GM12878 (cell line): ENCODE data around the gene KLC4. TPM values are rescaled to one million over a fixed set of nuclear protein-coding genes. Genes with fewer than 3 reads are reported as not detected.

Experiments used
- ATAC-seq: fragments of 200-7000 bp; cut with Tn5 transposase; 3 replicates; pipeline ENCODE4 v1.9.1; 2020; ENCODE audit warnings: mild to moderate bottlenecking, moderate library complexity
- BruUV-seq: library from RNA; stranded (reverse); fragments of 400-500 nt; replicated peaks from 2 replicates; lab custom pipeline; 2021; lab: Mats Ljungman, UMichigan
- CTCF ChIA-PET: fragments of 300-600 bp; sonication (Branson Sonifier 250); formaldehyde crosslinking; extraction: SDS; loops from one replicate; lab custom pipeline; 2021; ENCODE audit warnings: inconsistent platforms; lab: Yijun Ruan, JAX
- POLR2A ChIA-PET: fragments of 350-600 bp; formaldehyde crosslinking; extraction: SDS; loops from one replicate; lab custom pipeline; 2021; ENCODE audit warnings: inconsistent platforms; lab: Charles Lee
- RAD21 ChIA-PET: fragments of 300-600 bp; sonication (Branson Sonifier 250); formaldehyde crosslinking; loops from one replicate; lab custom pipeline; 2023; ENCODE audit warnings: antibody characterized with exemption; ENCODE audit not compliant: unreplicated experiment; lab: Charles Lee
- SMC1A ChIA-PET: fragments of 300-600 bp; sonication (Branson Sonifier 250); formaldehyde crosslinking; loops from one replicate; lab custom pipeline; 2023; ENCODE audit not compliant: unreplicated experiment, uncharacterized antibody; lab: Charles Lee
- DNase-seq: peaks from one replicate; pipeline ENCODE4 v3.0.0-alpha.2; 2011; ENCODE audit warnings: low read depth, low spot score
- FAIRE-seq: peaks from 3 replicates; lab custom pipeline; 2011; peaks lifted over from hg19 to GRCh38; lab: Jason Lieb, UNC
- H2AFZ ChIP-seq: 2 replicates; pipeline ENCODE4 v1.6.0; 2011; ENCODE audit warnings: low read depth, low read length, control low read depth; ENCODE audit not compliant: control insufficient read depth
- H3K27ac ChIP-seq: 2 replicates; pipeline ENCODE4 v1.5.1; 2011; ENCODE audit warnings: control low read depth; ENCODE audit not compliant: control insufficient read depth, insufficient read depth
- H3K27me3 ChIP-seq, 2 experiments: replicated peaks in 1 of 2; 2 replicates each; pipeline versions ENCODE4 v1.6.0 to v1.6.1; 2011; ENCODE audit warnings: low read length in 1 of 2; ENCODE audit not compliant: control insufficient read depth in 2 of 2, insufficient read depth in 2 of 2
- H3K36me3 ChIP-seq, 2 experiments: 2 replicates each; pipeline ENCODE4 v1.5.1; 2011; ENCODE audit warnings: low read length in 1 of 2; ENCODE audit not compliant: control insufficient read depth in 2 of 2, insufficient read depth in 2 of 2
- H3K4me1 ChIP-seq: 2 replicates; pipeline ENCODE4 v1.6.1; 2011; ENCODE audit warnings: mild to moderate bottlenecking, low read length, moderate library complexity, mixed read lengths; ENCODE audit not compliant: control insufficient read depth, insufficient read depth
- H3K4me2 ChIP-seq: 2 replicates; pipeline ENCODE4 v1.6.0; 2011; ENCODE audit warnings: control low read depth; ENCODE audit not compliant: control insufficient read depth, insufficient read depth
- H3K4me3 ChIP-seq: fragments of 200-600 bp; sonication (generic); 2 replicates; pipeline ENCODE4 v1.5.1; 2016
- H3K79me2 ChIP-seq: 2 replicates; pipeline ENCODE4 v1.6.0; 2011; ENCODE audit warnings: low read length; ENCODE audit not compliant: control insufficient read depth, insufficient read depth
- H3K9ac ChIP-seq: 2 replicates; pipeline ENCODE4 v1.8.0; 2011; ENCODE audit warnings: low read length, control low read depth, mixed read lengths; ENCODE audit not compliant: control insufficient read depth, insufficient read depth
- H3K9me3 ChIP-seq: replicated peaks from 3 replicates; pipeline ENCODE4 v1.5.1; 2011; ENCODE audit warnings: mild to moderate bottlenecking, low read length; ENCODE audit not compliant: control insufficient read depth, insufficient read depth
- H4K20me1 ChIP-seq: 2 replicates; pipeline ENCODE4 v1.6.0; 2011; ENCODE audit not compliant: control insufficient read depth, insufficient read depth
- CHD4 ChIP-seq: fragments of 200-600 bp; sonication (generic); IDR thresholded peaks from 2 replicates; pipeline ENCODE4 v1.6.1; 2016; ENCODE audit warnings: mild to moderate bottlenecking
- E2F8 ChIP-seq: fragments of 450-650 bp; IDR thresholded peaks from 2 replicates; pipeline ENCODE4 v1.6.1; 2018; ENCODE audit warnings: mild to moderate bottlenecking, low read depth, moderate library complexity; ENCODE audit not compliant: partially characterized antibody
- E4F1 ChIP-seq: fragments of 450-650 bp; IDR thresholded peaks from 2 replicates; pipeline ENCODE4 v1.6.1; 2018; ENCODE audit warnings: borderline replicate concordance, mild to moderate bottlenecking; ENCODE audit not compliant: partially characterized antibody
- LARP7 ChIP-seq: fragments of 450-650 bp; IDR thresholded peaks from 2 replicates; pipeline ENCODE4 v1.6.1; 2017; ENCODE audit warnings: mild to moderate bottlenecking
- NR2C1 ChIP-seq: fragments of 450-650 bp; IDR thresholded peaks from 2 replicates; pipeline ENCODE4 v1.6.1; 2017; ENCODE audit warnings: antibody characterized with exemption, mild to moderate bottlenecking, moderate library complexity
- PAX8 ChIP-seq: fragments of 450-650 bp; IDR thresholded peaks from 2 replicates; pipeline ENCODE4 v1.6.1; 2017; ENCODE audit warnings: mild to moderate bottlenecking, moderate library complexity
- RAD21 ChIP-seq: IDR thresholded peaks from 2 replicates; pipeline ENCODE4 v1.6.1; 2011; ENCODE audit warnings: mild to moderate bottlenecking, low read depth, low read length, moderate library complexity; ENCODE audit not compliant: insufficient read depth
- SPI1 ChIP-seq: IDR thresholded peaks from 2 replicates; pipeline ENCODE4 v1.6.1; 2011; ENCODE audit warnings: low read depth, mild to moderate bottlenecking, low read length, moderate library complexity, borderline replicate concordance; ENCODE audit not compliant: insufficient read depth
- YY1 ChIP-seq: IDR thresholded peaks from 2 replicates; pipeline ENCODE4 v1.6.1; 2011; ENCODE audit warnings: low read depth, mild to moderate bottlenecking, low read length
- ZNF274 ChIP-seq: IDR thresholded peaks from one replicate; pipeline ENCODE4 v1.8.0; 2011; ENCODE audit not compliant: insufficient read length, insufficient read depth
- ZZZ3 ChIP-seq: IDR thresholded peaks from 2 replicates; pipeline ENCODE4 v1.6.1; 2011; ENCODE audit warnings: low read depth; ENCODE audit not compliant: control insufficient read depth, insufficient read length
- WGBS: methylation state at CpG from one replicate; pipeline ENCODE4 v1.1.6; 2016; ENCODE audit warnings: low lambda C conversion rate; ENCODE audit not compliant: insufficient replicate concordance, insufficient coverage; ENCODE audit errors: missing lambda C conversion rate; 5-methylcytosine and 5-hydroxymethylcytosine counted together
- in situ Hi-C: fragments of 300-500 bp; cut with MboI; formaldehyde crosslinking; loops from 9 replicates; pipeline ENCODE4 v1.14.3; 2018; ENCODE audit warnings: mixed read lengths
- intact Hi-C: fragments of 100-400 bp; cut with micrococcal nuclease; formaldehyde crosslinking; loops from one replicate; pipeline ENCODE4 v1.14.2; 2022; ENCODE audit not compliant: unreplicated experiment
- polyA plus RNA-seq, 11 experiments: library from polyadenylated mRNA; depleted of rRNA in 4 of 11; unstranded in 6 of 11; stranded (reverse) in 5 of 11; fragments of >200 nt; fragmentation: Nextera tagmentation in 4 of 11; fragmentation: Illumina TruSeq in 1 of 11; extraction: Ambion mirVana in 4 of 11; extraction: Trizol in 1 of 11; gene quantifications; 1 replicate in 1 of 11; 2 replicates in 10 of 11; pipeline versions ENCODE4 v1.2.1 to v1.2.3, GENCODE V29; 2011 to 2016; ENCODE audit warnings: inconsistent platforms in 2 of 11, missing spikeins in 2 of 11, low read depth in 1 of 11
- total RNA-seq, 4 experiments: library from RNA; depleted of rRNA in 3 of 4; stranded (reverse); fragments of >200 nt in 3 of 4; fragmentation: Illumina TruSeq in 1 of 4; extraction: Trizol in 1 of 4; gene quantifications; 2 replicates each; pipeline versions ENCODE4 v1.2.1 to v1.2.3, GENCODE V29; 2013 to 2021

The KLC4 gene
- total and polyA plus RNA-seq, 10 of the 15 experiments (the other 5 are each of a cell fraction or from before 2014, with no cell fraction given) = 0.90 to 13.4 (median 6.9) TPM

GRCh38 chr6:43078691-43079090, 19.3 kb downstream of the KLC4 start:
- no peak overlapping the region for H3K9ac ChIP-seq
- in situ Hi-C loops = no loop called here
- ChIA-PET SMC1A (no interaction called here), POLR2A (interaction anchor here (0.6 to 1.0 kb wide), 3 partner anchors 12 to 142 kb away, joined by 3 to 9 read pairs (median 5); no protein-coding TSS in a partner anchor), CTCF (interaction anchor here (1.5 kb wide), 1 partner anchor 65 kb away, joined by 4 read pairs; no protein-coding TSS in a partner anchor), RAD21 (no interaction called here)
- H3K9me3 ChIP-seq = no peaks in the 10 kb centered on the region
- no peak for TF ChIP-seq RAD21
- no peak for TF ChIP-seq NR2C1
- TF ChIP-seq SPI1 = no peak
- TF ChIP-seq LARP7 = no peak
- no peak for TF ChIP-seq PAX8
- no peak for TF ChIP-seq E2F8
- TF ChIP-seq YY1 = no peak
- no peak for TF ChIP-seq ZZZ3
- no peak for TF ChIP-seq E4F1
- no peak for TF ChIP-seq ZNF274
- no peak for TF ChIP-seq CHD4
- H3K36me3 ChIP-seq = no peaks in the 10 kb centered on the region
- no peak overlapping the region for H3K4me3 ChIP-seq
- DNase-seq = no peak
- no peak overlapping the region for H2AFZ ChIP-seq
- H4K20me1 ChIP-seq = no peaks in the 10 kb centered on the region
- no peak overlapping the region for H3K27ac ChIP-seq
- ATAC-seq = no peak
- intact Hi-C loops = no loop called here
- H3K27me3 ChIP-seq = peaks cover 8 to 12% of the 10 kb centered on the region in 2 experiments; a peak in 3 of 4 replicates
- no peak for FAIRE-seq
- no TSS peak for BruUV-seq
- H3K4me2 ChIP-seq = no peak overlapping the region
- WGBS = 49% methylated on average over 2 of the region's 2 CpGs
- H3K4me1 ChIP-seq = peaks cover 7% of the 10 kb centered on the region; the same call in 1 of the 2 replicates
- H3K79me2 ChIP-seq = no peaks in the 10 kb centered on the region
